NCI-H1436 (cell line): ENCODE data around the gene FNBP1.
"Not testable (repeated sequence)": the region's sequence is repeated elsewhere in the genome, so short reads cannot be mapped to it uniquely, and the experiment has no call there.

Experiments used
- DNase-seq: peaks from one replicate; lab custom pipeline; 2025; lab: John Stamatoyannopoulos, UW

FNBP1 gene

GRCh38 chr9:130021842-130022241, 21.1 kb downstream of the FNBP1 start:
- not testable (repeated sequence) for DNase-seq

DNA sequence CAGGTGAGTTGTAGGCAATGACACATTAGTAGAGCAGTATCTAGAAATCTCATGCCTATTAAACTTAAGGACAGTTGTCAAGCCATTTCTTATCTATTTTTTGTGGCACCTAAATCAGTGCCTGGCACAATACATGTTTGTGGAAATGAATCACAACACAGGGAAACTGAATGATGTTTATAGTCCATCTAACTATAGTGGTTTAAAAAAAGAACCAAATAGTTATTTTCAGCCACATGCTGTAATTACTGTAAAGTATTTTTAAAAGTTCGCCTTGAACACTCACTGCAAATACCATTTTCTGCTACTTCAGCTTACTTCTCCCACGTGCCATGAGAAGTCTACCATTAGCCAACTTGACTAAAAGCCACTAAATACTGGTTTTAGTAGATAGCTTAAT, 21.9 kb downstream of the FNBP1 start:
- no peak for DNase-seq

DNA sequence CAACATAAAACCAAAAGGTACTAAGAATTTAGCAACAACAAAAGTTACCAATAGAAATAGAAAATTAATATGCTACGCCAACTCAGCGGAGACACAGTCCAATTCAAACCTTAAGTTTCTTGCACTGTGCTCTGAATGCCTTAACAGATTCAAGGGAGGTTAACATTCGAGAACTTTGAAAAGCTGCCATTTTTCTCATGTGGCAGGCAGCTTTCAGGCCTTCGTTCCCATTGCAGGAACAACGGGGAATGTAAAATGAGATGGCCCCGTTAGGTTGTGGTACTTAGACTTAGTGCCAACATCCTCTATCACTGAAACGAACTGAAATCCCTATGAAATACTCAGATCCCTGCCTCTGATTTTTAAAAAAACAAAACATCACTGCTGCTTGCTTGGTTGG, 22.4 kb downstream of the FNBP1 start:
- DNase-seq: no peak

DNA sequence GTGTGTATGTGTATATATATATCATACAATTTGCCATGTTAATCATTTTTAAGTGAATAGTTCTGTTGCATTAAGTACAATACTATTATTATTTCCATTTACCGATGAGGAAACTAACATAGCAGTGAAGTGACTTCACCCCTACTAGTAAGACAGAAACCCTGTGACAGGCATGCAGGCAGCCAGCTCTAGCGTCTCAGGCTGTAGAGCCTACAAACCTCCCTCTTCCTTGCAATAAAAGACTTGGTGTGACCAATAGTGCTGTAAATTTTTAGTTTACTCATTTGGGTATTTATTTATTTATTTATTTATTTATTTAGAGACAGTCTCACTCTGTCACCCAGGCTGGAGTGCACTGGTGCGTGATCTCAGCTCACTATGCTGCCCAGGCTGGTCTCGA, 24.7 kb downstream of the FNBP1 start:
- DNase-seq: no peak

DNA sequence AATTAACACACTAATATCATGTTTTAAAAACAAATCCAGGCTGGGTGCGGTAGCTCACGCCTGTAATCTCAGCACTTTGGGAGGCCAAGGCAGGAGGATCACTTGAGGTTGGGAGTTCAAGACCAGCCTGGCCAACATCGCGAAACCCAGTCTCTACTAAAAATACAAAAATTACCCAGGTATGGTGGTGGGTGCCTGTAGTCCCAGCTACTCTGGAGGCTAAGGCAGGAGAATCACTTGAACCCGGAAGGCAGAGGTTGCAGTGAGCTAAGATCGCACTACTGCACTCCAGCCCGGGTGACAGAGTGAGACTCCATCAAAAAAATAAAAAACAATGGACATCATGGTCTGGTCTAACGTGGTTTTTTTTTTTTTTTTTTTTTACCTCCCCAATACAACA, 25.5 kb downstream of the FNBP1 start:
- not testable (repeated sequence) for DNase-seq

DNA sequence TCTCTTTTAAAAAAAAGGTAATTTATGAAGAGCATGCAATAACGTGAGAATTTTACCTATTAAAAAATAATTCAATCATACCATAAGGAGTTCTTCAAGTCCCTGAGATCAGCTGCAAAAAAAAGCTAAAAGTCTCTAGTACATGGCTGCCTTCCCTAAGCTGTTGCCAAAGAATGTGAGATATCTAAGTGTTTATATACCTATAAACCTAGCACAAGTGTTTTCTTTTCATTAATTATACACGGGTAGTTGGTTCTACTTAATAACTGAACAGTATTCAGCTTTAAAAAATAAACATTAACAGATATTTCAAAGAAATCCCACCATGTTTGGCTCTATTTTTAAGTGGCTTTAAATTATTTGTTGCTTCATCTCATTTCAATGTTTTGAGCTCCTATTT, 25.9 kb downstream of the FNBP1 start:
- DNase-seq: no peak

DNA sequence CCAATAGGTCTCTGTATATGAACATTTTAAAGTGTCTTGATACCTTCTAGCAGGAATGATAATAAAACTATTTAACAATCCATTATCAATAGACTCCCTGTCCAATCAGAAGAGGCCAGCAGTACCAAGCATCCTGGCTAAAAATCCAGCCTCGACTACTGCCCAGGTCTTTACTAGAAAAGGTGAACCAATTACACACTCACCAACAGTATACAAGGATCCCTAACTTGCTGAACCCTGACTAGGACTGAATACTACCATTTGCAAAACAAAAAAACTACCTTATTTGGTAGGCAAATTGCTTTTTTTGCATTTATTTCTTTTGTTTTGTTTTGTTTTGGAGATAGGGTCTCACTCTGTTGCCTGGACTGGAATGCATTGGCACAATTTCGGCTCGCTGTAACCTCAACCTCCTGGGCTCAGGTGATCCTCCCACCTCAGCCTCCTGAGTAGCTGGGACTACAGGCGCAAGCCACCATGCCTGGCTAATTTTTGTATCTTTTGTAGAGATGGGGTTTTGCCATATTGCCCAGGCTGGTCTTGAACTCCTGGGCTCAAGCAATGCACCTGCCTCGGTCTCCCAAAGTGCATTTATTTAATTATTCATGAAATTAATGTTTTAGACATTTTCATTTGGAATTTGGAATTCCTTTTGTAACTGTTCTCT, 27.5 kb downstream of the FNBP1 start:
- DNase-seq: no peak

DNA sequence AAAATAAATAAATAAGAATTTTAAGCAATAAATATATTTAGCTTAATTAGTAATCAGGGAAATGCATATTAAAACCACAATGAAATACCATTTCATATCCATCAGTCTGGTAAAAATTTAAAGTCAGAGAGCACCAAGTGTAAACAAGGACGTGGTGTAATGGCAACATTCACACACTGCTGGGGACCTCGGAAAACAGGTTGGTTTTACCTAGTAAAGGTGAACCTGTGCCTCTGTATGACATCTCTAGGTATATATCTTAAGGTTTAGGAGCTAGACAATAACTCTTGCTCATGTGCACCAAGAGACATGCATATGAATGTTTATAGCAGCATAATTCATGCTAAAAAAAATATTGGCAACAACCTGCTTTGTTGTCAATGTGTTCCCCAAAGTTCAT, 29.7 kb downstream of the FNBP1 start:
- no peak for DNase-seq

- no peak for DNase-seq
These were observed 32.6 kb downstream of the FNBP1 start for GRCh38 chr9:130010151-130010988.

DNA sequence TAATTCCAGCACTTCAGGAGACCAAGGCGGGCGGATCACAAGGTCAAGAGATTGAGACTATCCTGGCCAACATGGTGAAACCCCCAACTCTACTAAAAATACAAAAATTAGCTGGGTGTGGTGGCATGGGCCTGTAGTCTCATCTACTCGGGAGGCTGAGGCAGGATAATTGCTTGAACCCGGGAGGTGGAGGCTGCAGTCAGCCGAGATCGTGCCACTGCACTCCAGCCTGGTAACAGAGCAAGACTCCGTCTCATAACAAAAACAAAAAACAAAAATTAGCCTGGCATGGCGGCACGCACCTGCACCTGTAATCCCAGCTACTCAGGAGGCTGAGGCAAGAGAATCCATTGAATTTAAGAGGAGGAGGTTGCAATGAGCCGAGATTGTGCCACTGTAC, 33.4 kb downstream of the FNBP1 start:
- not testable (repeated sequence) for DNase-seq

DNA sequence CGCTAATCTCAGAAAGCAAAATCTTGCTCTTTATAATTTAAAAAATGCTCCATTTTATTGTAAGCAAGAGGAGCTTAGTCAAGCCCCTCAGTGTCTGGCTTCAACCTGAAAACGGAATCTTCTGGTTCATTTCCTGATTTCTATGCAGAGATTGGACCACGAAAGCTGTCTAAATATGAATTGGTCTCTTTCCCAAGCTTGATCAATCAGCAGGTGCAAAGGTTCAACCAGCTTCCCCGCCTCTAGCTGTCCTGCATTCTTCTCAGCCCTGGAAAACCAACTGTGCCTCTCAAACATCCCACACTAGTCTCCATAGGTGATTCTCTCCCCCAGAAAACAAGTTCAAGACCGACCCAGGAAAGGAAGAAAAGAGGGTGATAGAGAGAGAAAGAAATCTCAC, 34.5 kb downstream of the FNBP1 start:
- no peak for DNase-seq

- not testable (repeated sequence) for DNase-seq
These were observed 36.0 kb downstream of the FNBP1 start for GRCh38 chr9:130006952-130007351.

- no peak for DNase-seq
These were observed 38.9 kb downstream of the FNBP1 start for GRCh38 chr9:130003943-130004552.

DNA sequence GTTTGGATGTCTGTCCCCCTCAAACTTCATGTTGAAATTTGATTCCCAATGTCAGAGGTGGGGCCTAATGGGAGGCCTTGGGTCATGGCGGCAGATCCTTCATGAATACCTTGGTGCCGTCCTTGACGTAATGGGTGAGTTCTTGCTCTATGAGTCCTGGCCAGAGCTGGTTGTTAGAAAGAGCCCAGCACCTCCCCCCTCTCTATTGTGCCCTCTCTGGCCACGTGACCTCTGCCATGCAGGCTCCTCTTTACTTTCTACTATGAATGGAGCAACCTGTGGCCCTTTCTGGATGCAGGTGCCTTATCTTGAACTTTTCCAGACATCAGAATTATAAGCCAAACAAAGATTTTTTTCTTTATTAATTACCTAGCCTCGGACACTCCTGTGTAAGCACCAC, 40.7 kb downstream of the FNBP1 start:
- DNase-seq: no peak

DNA sequence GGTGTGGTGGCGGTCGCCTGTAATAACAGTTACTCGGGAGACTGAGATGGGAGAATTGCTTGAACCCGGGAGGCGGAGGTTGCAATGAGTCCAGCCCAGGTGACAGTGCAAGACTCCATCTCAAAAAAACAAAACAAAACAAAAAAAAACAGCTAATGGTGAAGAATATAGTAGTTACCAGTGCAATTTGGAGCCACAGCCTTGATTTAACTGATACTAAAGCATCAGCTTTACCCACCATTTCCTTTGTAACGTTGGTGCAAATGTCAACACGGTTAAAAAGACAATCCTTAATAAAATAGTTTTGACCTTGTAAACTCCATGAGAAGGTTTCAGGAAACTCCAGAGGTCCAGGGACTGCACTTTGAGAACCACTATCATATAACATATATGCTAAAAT, 41.8 kb downstream of the FNBP1 start:
- DNase-seq: no peak

- DNase-seq: no peak
These were observed 43.9 kb downstream of the FNBP1 start for GRCh38 chr9:129999141-129999510.

GRCh38 chr9:129998491-129999140, 44.4 kb downstream of the FNBP1 start:
- DNase-seq: no peak

GRCh38 chr9:129997706-129998105, 45.3 kb downstream of the FNBP1 start:
- DNase-seq: not testable (repeated sequence)

GRCh38 chr9:129996161-129996830, 46.7 kb downstream of the FNBP1 start:
- DNase-seq: no peak

GRCh38 chr9:129995409-129996160, 47.4 kb downstream of the FNBP1 start:
- no peak for DNase-seq

GRCh38 chr9:129994882-129995281, 48.1 kb downstream of the FNBP1 start:
- no peak for DNase-seq
